B cell (primary cell): ENCODE measurements around the gene ARFGEF2. TPM values are rescaled to one million over a fixed set of nuclear protein-coding genes. Genes with fewer than 3 reads are reported as not detected.

ENCODE experiments used
- ATAC-seq: fragments of 200-7000 bp; cut with Tn5 transposase; one replicate; pipeline ENCODE4 v1.10.0; 2021; ENCODE audit warnings: low read depth, mild to moderate bottlenecking, moderate number of reproducible peaks, moderate library complexity
- CTCF ChIA-PET: fragments of 350-600 bp; sonication (Branson Sonifier 250); formaldehyde crosslinking; loops from one replicate; lab custom pipeline; 2021; ENCODE audit warnings: antibody characterized with exemption, inconsistent platforms; lab: Charles Lee
- POLR2A ChIA-PET: fragments of 350-600 bp; sonication (Branson Sonifier 250); formaldehyde crosslinking; loops from one replicate; lab custom pipeline; 2021; ENCODE audit warnings: antibody characterized with exemption; lab: Charles Lee
- DNase-seq: peaks from one replicate; pipeline ENCODE4 v3.0.0; 2013
- H2AFZ ChIP-seq: 2 replicates; pipeline ENCODE4 v1.6.1; 2012; ENCODE audit warnings: mild to moderate bottlenecking, low read depth, low read length; ENCODE audit not compliant: insufficient read depth, poor library complexity, severe bottlenecking
- H3K27ac ChIP-seq, 2 donors: 1 replicate in 1 of 2; 2 replicates in 1 of 2; pipeline ENCODE4 v1.5.1; 2012 to 2013; ENCODE audit warnings: low read length in 2 of 2, mild to moderate bottlenecking in 2 of 2, moderate library complexity in 1 of 2
- H3K27me3 ChIP-seq, 4 experiments: fragments of 200-600 bp in 1 of 4; sonication (generic) in 1 of 4; replicated peaks in 1 of 4; 1 replicate in 2 of 4; 2 replicates in 2 of 4; pipeline versions ENCODE4 v1.6.1 to v1.7.0; 2013 to 2016; ENCODE audit warnings: low read length in 3 of 4, mild to moderate bottlenecking in 2 of 4, mixed read lengths in 1 of 4, moderate library complexity in 1 of 4; ENCODE audit not compliant: insufficient read depth in 4 of 4, control insufficient read depth in 3 of 4; ENCODE audit errors: control extremely low read depth in 1 of 4
- H3K36me3 ChIP-seq, 2 experiments: replicated peaks in 1 of 2; 1 replicate in 1 of 2; 2 replicates in 1 of 2; pipeline versions ENCODE4 v1.6.1 to v1.7.1; 2013; ENCODE audit warnings: low read length in 1 of 2; ENCODE audit not compliant: insufficient read depth in 2 of 2, control insufficient read depth in 1 of 2; ENCODE audit errors: control extremely low read depth in 1 of 2, extremely low read depth in 1 of 2
- H3K4me1 ChIP-seq, 2 donors: fragments of 200-600 bp in 1 of 2; sonication (generic) in 1 of 2; 1 replicate in 1 of 2; 2 replicates in 1 of 2; pipeline versions ENCODE4 v1.5.1 to v1.6.1; 2013 to 2017; ENCODE audit warnings: low read length in 2 of 2; ENCODE audit not compliant: control insufficient read depth in 2 of 2, insufficient read depth in 2 of 2
- H3K4me2 ChIP-seq: replicated peaks from 2 replicates; pipeline ENCODE3; 2012; ENCODE audit warnings: mild to moderate bottlenecking, low read depth, low read length; ENCODE audit not compliant: poor library complexity, severe bottlenecking
- H3K4me3 ChIP-seq, 5 experiments: fragments of 200-600 bp in 1 of 5; sonication (generic) in 1 of 5; 1 replicate in 3 of 5; 2 replicates in 2 of 5; pipeline versions ENCODE4 v1.5.1 to v1.7.0; 2011 to 2016; ENCODE audit warnings: low read length in 4 of 5, mild to moderate bottlenecking in 4 of 5, low read depth in 2 of 5, control low read depth in 1 of 5, moderate library complexity in 1 of 5; ENCODE audit not compliant: insufficient read depth in 1 of 5; ENCODE audit errors: control extremely low read depth in 1 of 5, extremely low read depth in 1 of 5
- H3K79me2 ChIP-seq: fragments of 200-600 bp; sonication (generic); one replicate; pipeline ENCODE4 v1.6.0; 2016; ENCODE audit warnings: low read length; ENCODE audit not compliant: control insufficient read depth, insufficient read depth
- H3K9ac ChIP-seq: fragments of 200-600 bp; sonication (generic); 2 replicates; pipeline ENCODE4 v1.6.1; 2017; ENCODE audit warnings: mild to moderate bottlenecking, low read length, moderate library complexity
- H3K9me3 ChIP-seq, 3 donors: one replicate each; pipeline versions ENCODE4 v1.6.1 to v1.7.1; 2013; ENCODE audit warnings: low read length in 2 of 3; ENCODE audit not compliant: control insufficient read depth in 2 of 3, insufficient read depth in 1 of 3; ENCODE audit errors: control extremely low read depth in 1 of 3
- H4K20me1 ChIP-seq: 2 replicates; pipeline ENCODE4 v1.6.0; 2012; ENCODE audit warnings: mild to moderate bottlenecking, low read length; ENCODE audit not compliant: insufficient read depth, control insufficient read depth, poor library complexity, severe bottlenecking
- H3K27ac Mint-ChIP-seq: one replicate; pipeline ENCODE4 v1.8.0; 2021; ENCODE audit warnings: mixed read lengths
- H3K27me3 Mint-ChIP-seq: one replicate; pipeline ENCODE4 v1.8.0; 2021; ENCODE audit warnings: mixed read lengths
- H3K4me1 Mint-ChIP-seq: one replicate; pipeline ENCODE4 v1.8.0; 2021; ENCODE audit warnings: mixed read lengths
- H3K4me3 Mint-ChIP-seq: one replicate; pipeline ENCODE4 v1.8.0; 2021; ENCODE audit warnings: mixed read lengths
- H3K9me3 Mint-ChIP-seq: one replicate; pipeline ENCODE4 v1.8.0; 2022; ENCODE audit warnings: mixed read lengths; ENCODE audit not compliant: insufficient read depth
- EZH2 ChIP-seq: IDR thresholded peaks from 2 replicates; pipeline ENCODE4 v1.6.1; 2012; ENCODE audit warnings: borderline replicate concordance, low read depth, mild to moderate bottlenecking, moderate library complexity, low read length; ENCODE audit not compliant: insufficient read depth, poor library complexity, severe bottlenecking
- WGBS: methylation state at CpG from one replicate; pipeline ENCODE4 v1.1.5; 2013; ENCODE audit warnings: missing lambda C conversion rate; ENCODE audit not compliant: insufficient coverage; 5-methylcytosine and 5-hydroxymethylcytosine counted together
- intact Hi-C: fragments of 100-400 bp; cut with micrococcal nuclease; formaldehyde crosslinking; loops from one replicate; pipeline ENCODE4 v1.10.0; 2022
- polyA plus RNA-seq: library from polyadenylated mRNA; depleted of rRNA; stranded (reverse); fragments of >200 nt; gene quantifications from 2 replicates; pipeline ENCODE4 v1.2.3, GENCODE V29; 2012
- total RNA-seq, 2 donors: library from RNA; stranded (reverse); fragments of 120-200 nt in 1 of 2; gene quantifications; 1 replicate in 1 of 2; 2 replicates in 1 of 2; pipeline versions ENCODE4 v1.2.3 to v1.2.4, GENCODE V29; 2013 to 2022
- TF ChIP-seq, protein P1 (sequence below): fragments of 200-600 bp; IDR thresholded peaks from one replicate; pipeline ENCODE4 v1.8.0; 2022; ENCODE audit warnings: antibody characterized with exemption, mild to moderate bottlenecking

ARFGEF2 gene
- total and polyA plus RNA-seq, 2 donors (not counting 1 experiment from before 2014, with no cell fraction given) = 10.8 to 34.3 TPM

DNA sequence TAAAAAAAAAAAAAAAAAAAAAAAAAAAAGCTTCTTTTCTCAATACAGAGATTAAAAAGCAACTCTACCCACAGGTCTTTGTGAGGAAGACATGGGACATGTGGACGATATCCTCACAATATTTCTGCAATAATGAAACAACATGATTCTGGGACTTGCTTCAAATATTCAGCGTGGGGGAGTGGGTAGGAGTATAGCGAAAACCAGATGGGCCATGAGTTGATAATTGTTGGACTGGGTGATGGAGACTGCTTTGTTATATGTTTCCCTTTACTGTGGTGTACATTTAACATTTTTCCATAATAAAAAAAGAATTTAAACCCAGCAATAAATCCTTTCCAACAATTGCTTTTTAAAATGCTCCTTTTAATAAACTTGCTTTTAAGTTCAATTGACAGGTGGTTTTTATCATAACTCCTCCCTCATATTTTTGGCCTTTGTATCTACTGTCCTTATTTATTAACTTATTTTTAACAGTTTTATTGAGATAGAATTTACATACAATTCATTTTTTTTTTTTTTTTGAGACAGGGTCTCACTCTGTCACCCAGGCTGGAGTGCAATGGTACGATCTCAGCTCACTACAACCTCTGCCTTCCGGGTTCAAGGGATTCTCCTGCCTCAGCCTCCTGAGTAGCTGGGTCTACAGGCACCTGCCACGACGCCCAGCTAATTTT lies 40.4 kb upstream of the ARFGEF2 start:
- Histone ChIP-seq H2AFZ (no peak overlapping the region), H3K79me2 (no peaks in the 10 kb centered on the region), H3K36me3 (no peaks in the 10 kb centered on the region), H3K9me3 (no peaks in the 10 kb centered on the region), H3K4me3 (no peak overlapping the region), H4K20me1 (no peaks in the 10 kb centered on the region), H3K4me2 (no peak overlapping the region), H3K27me3 (no peaks in the 10 kb centered on the region), H3K4me1 (no peaks in the 10 kb centered on the region), H3K27ac (no peak overlapping the region), H3K9ac (no peak overlapping the region)
- Mint-ChIP-seq H3K27ac (no peak overlapping the region), H3K4me3 (no peak overlapping the region), H3K27me3 (no peaks in the 10 kb centered on the region), H3K4me1 (peaks cover 6% of the 10 kb centered on the region), H3K9me3 (no peaks in the 10 kb centered on the region)
- ChIA-PET POLR2A (interaction anchor here (1.0 kb wide), 1 partner anchor 102 kb away, joined by 4 read pairs; no protein-coding TSS in a partner anchor), CTCF (interaction anchor here (0.7 to 8.5 kb wide), 4 partner anchors 23 to 223 kb away, joined by 4 to 60 read pairs (median 6); no protein-coding TSS in a partner anchor)
- ATAC-seq (no peak), DNase-seq (no peak)
- intact Hi-C loops = no loop called here
- TF ChIP-seq EZH2 = no peak
- WGBS = 100% methylated on average over 4 of the region's 7 CpGs

DNA sequence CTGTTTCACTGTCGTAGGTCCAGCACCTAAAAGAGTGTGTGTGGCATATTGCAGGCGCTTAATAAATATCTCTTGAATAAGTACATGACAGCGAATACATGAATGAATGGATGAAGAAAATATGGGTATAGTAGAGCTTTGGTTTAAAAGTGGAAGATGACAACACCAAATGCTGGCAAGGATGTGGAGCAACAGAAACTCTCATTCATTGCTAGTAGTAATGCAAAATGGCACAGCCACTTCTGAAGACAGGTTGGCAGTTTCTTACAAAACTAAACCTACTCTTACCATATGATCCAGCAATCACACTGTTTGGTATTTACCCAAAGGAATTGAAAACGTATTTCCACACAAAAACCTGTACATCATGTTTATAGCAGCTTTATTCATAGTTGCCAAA lies 36.3 kb upstream of the ARFGEF2 start:
- no peak overlapping the region for H3K27ac ChIP-seq
- intact Hi-C loops = no loop called here
- H3K27me3 ChIP-seq = no peaks in the 10 kb centered on the region
- peaks cover 0 to 3% of the 10 kb centered on the region in 2 donors for H3K4me1 ChIP-seq
- peak overlapping the region; percentile 2 for H2AFZ ChIP-seq
- no peak for TF ChIP-seq EZH2
- TF ChIP-seq, protein P1, sequence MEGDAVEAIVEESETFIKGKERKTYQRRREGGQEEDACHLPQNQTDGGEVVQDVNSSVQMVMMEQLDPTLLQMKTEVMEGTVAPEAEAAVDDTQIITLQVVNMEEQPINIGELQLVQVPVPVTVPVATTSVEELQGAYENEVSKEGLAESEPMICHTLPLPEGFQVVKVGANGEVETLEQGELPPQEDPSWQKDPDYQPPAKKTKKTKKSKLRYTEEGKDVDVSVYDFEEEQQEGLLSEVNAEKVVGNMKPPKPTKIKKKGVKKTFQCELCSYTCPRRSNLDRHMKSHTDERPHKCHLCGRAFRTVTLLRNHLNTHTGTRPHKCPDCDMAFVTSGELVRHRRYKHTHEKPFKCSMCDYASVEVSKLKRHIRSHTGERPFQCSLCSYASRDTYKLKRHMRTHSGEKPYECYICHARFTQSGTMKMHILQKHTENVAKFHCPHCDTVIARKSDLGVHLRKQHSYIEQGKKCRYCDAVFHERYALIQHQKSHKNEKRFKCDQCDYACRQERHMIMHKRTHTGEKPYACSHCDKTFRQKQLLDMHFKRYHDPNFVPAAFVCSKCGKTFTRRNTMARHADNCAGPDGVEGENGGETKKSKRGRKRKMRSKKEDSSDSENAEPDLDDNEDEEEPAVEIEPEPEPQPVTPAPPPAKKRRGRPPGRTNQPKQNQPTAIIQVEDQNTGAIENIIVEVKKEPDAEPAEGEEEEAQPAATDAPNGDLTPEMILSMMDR = no peak
- CTCF ChIA-PET = no interaction called here
- H4K20me1 ChIP-seq = no peaks in the 10 kb centered on the region
- no peak overlapping the region for H3K4me2 ChIP-seq
- POLR2A ChIA-PET = interaction anchor here (0.6 kb wide), 1 partner anchor 28 kb away, joined by 4 read pairs; no protein-coding TSS in a partner anchor
- no peaks in the 10 kb centered on the region for H3K79me2 ChIP-seq
- no peak overlapping the region for H3K4me3 ChIP-seq
- no peaks in the 10 kb centered on the region for H3K36me3 ChIP-seq
- WGBS = 84% methylated on average over 3 of the region's 4 CpGs
- no peaks in the 10 kb centered on the region for H3K9me3 ChIP-seq
- H3K4me1 Mint-ChIP-seq = peaks cover 13% of the 10 kb centered on the region
- H3K4me3 Mint-ChIP-seq = no peak overlapping the region
- DNase-seq (no peak), ATAC-seq (no peak)
- H3K27ac Mint-ChIP-seq = no peak overlapping the region
- H3K27me3 Mint-ChIP-seq = no peaks in the 10 kb centered on the region
- no peak overlapping the region for H3K9ac ChIP-seq
- H3K9me3 Mint-ChIP-seq = no peaks in the 10 kb centered on the region
